ENCODE measurements around the gene MAP4K4. TPM values are rescaled to one million over a fixed set of nuclear protein-coding genes. Genes with fewer than 3 reads are reported as not detected.

MAP4K4 gene
- total RNA-seq, 2 donors from 2014 or later = 60.1 to 147 TPM

DNA sequence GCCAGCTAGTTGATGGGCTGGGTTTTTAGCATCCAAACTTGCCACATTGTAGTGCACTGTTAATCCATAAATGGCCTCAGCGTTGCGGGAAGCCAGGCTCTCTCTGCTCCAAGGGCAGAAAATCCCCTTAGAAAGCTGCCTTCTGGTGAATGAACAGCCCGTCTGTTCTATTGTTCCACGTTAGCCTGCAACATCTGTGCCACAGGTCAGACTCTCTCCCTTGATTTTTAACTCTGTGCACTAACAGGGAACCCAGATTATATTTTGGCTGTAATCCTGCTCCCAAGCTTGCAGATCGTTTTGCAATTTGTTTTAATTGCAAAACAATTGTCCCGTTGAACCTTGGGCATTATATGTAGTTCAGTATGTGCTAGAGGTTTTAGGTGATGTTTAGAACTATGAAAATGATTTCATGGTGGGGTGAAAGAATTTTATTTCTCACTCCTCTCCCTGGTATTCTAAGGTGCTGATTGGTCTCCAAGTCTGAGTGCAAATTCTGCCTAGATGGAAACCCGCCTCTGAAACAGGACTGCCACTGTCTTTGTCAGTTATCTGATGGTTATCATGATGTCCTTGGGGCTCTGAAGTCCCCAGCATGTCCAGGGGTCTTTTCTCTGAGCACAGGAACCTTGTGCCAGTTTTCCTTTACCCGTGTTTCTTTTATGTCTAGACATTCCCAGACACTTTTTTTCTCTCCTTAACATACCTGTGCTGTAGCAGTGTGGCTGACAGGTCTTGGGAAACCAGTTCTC lies 106.6 kb downstream of the MAP4K4 start:
- Histone ChIP-seq H3K9me3 (no peaks in the 10 kb centered on the region), H3K36me3 (no peaks in the 10 kb centered on the region), H3K27me3 (replicated peaks; ENCODE audit: insufficient read depth) (no peaks in the 10 kb centered on the region), H3K27ac (no peak overlapping the region), H3K4me1 (ENCODE audit: control insufficient read depth in 1 of 2, low read depth in 2 of 2) (peaks cover 20 to 56% of the 10 kb centered on the region in 2 donors), H3K4me3 (no peak overlapping the region)
- TF ChIP-seq, protein P1, sequence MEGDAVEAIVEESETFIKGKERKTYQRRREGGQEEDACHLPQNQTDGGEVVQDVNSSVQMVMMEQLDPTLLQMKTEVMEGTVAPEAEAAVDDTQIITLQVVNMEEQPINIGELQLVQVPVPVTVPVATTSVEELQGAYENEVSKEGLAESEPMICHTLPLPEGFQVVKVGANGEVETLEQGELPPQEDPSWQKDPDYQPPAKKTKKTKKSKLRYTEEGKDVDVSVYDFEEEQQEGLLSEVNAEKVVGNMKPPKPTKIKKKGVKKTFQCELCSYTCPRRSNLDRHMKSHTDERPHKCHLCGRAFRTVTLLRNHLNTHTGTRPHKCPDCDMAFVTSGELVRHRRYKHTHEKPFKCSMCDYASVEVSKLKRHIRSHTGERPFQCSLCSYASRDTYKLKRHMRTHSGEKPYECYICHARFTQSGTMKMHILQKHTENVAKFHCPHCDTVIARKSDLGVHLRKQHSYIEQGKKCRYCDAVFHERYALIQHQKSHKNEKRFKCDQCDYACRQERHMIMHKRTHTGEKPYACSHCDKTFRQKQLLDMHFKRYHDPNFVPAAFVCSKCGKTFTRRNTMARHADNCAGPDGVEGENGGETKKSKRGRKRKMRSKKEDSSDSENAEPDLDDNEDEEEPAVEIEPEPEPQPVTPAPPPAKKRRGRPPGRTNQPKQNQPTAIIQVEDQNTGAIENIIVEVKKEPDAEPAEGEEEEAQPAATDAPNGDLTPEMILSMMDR (IDR thresholded peaks at IDR 0.05) = no peak
- no peak for ATAC-seq (ENCODE audit: insufficient number of reproducible peaks, low FRiP score, low read depth)
- DNase-seq (ENCODE audit: low spot score) = no peak

- H3K27ac ChIP-seq = no peak overlapping the region
- ATAC-seq (ENCODE audit: insufficient number of reproducible peaks, low FRiP score, low read depth) = no peak
These were observed 107.9 kb downstream of the MAP4K4 start for GRCh38 chr2:101805152-101806088.

GRCh38 chr2:101806123-101806522 lies 108.6 kb downstream of the MAP4K4 start:
- Histone ChIP-seq H3K27me3 (replicated peaks; ENCODE audit: insufficient read depth) (no peaks in the 10 kb centered on the region), H3K4me3 (no peak overlapping the region), H3K36me3 (no peaks in the 10 kb centered on the region), H3K9me3 (no peaks in the 10 kb centered on the region), H3K4me1 (ENCODE audit: control insufficient read depth in 1 of 2, low read depth in 2 of 2) (peaks cover 28 to 65% of the 10 kb centered on the region in 2 donors), H3K27ac (no peak overlapping the region)
- TF ChIP-seq, protein P1 (IDR thresholded peaks at IDR 0.05) = no peak
- ATAC-seq (ENCODE audit: insufficient number of reproducible peaks, low FRiP score, low read depth) (no peak), DNase-seq (ENCODE audit: low spot score) (no peak)

More at GRCh38 chr2:101805152-101806088, 107.9 kb downstream of the MAP4K4 start:
- no peak for DNase-seq (ENCODE audit: low spot score)
- Histone ChIP-seq H3K36me3 (no peaks in the 10 kb centered on the region), H3K9me3 (no peaks in the 10 kb centered on the region), H3K4me1 (ENCODE audit: control insufficient read depth in 1 of 2, low read depth in 2 of 2) (peaks cover 23 to 65% of the 10 kb centered on the region in 2 donors), H3K27me3 (replicated peaks; ENCODE audit: insufficient read depth) (no peaks in the 10 kb centered on the region), H3K4me3 (no peak overlapping the region)
- TF ChIP-seq, protein P1 (IDR thresholded peaks at IDR 0.05) = no peak

- no peak overlapping the region for H3K4me3 ChIP-seq
- TF ChIP-seq, protein P1 (IDR thresholded peaks at IDR 0.05) = no peak
- H3K36me3 ChIP-seq = no peaks in the 10 kb centered on the region
- no peak for DNase-seq (ENCODE audit: low spot score)
- no peaks in the 10 kb centered on the region for H3K27me3 ChIP-seq (replicated peaks; ENCODE audit: insufficient read depth)
- peaks cover 28 to 69% of the 10 kb centered on the region in 2 donors for H3K4me1 ChIP-seq (ENCODE audit: control insufficient read depth in 1 of 2, low read depth in 2 of 2)
- no peaks in the 10 kb centered on the region for H3K9me3 ChIP-seq
- no peak for ATAC-seq (ENCODE audit: insufficient number of reproducible peaks, low FRiP score, low read depth)
- H3K27ac ChIP-seq = no peak overlapping the region
These were observed 109.2 kb downstream of the MAP4K4 start for GRCh38 chr2:101806701-101807100.

DNA sequence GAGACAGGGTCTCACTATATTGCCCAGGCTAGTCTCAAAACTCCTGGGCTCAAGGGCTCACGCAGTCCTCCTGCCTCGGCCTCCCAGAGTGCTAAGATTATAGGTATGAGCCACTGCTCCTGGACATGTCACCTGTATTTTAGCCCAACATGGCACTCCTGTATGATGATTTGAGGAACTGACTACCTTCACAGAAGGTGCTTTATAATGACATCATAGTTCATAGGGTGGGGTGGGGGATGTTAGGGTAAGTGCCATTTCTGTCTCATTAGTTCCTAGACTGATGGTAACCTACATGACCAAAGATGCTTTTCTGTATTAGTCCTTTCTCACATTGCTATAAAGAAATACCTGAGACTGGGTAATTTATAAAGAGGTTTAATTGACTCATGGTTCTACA lies 109.7 kb downstream of the MAP4K4 start:
- H3K4me3 ChIP-seq = no peak overlapping the region
- no peak for DNase-seq (ENCODE audit: low spot score)
- H3K27me3 ChIP-seq (replicated peaks; ENCODE audit: insufficient read depth) = no peaks in the 10 kb centered on the region
- ATAC-seq (ENCODE audit: insufficient number of reproducible peaks, low FRiP score, low read depth) = no peak
- H3K27ac ChIP-seq = no peak overlapping the region
- peaks cover 28 to 69% of the 10 kb centered on the region in 2 donors for H3K4me1 ChIP-seq (ENCODE audit: control insufficient read depth in 1 of 2, low read depth in 2 of 2)
- TF ChIP-seq, protein P1 (IDR thresholded peaks at IDR 0.05) = no peak
- H3K9me3 ChIP-seq = no peaks in the 10 kb centered on the region
- H3K36me3 ChIP-seq = no peaks in the 10 kb centered on the region
